HG02763 (cell line): Measurements from ENCODE around the gene PPP1R12C.

Experiments
- ATAC-seq: cut with Tn5 transposase; IDR thresholded peaks from one replicate; pipeline ENCODE4 v1.9.1; 2021; ENCODE audit warnings: mild to moderate bottlenecking, moderate library complexity; ENCODE audit not compliant: unreplicated experiment

PPP1R12C gene

DNA sequence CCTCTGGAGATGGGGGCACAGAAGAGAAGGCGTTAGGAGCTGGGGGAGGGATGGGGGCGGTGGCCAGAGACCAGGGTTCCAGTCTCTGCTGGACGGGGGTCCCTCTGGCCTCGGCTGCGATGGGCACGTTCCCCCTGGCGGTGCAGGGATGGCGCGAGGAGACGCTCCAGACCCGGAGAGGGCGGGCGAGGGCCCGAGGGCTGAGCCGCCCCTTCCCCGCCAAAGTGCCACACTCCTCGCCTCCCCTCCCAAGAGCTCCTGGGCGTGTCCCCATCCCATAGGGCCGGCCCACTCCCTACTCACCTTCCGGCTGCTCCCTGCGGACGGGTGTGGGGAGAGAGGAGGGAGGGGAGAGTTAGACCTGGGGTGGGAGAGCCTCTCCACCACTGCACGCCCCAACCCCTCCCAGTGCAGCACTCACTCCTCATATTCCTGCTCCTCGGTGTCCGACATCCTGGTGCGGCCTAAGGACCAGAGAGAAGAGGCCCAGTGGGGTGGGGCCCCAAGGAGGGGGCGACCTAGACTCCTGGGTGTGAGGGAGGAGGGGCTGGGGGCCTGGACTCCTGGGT, 29.4 kb upstream of the PPP1R12C start:
- ATAC-seq = no peak

DNA sequence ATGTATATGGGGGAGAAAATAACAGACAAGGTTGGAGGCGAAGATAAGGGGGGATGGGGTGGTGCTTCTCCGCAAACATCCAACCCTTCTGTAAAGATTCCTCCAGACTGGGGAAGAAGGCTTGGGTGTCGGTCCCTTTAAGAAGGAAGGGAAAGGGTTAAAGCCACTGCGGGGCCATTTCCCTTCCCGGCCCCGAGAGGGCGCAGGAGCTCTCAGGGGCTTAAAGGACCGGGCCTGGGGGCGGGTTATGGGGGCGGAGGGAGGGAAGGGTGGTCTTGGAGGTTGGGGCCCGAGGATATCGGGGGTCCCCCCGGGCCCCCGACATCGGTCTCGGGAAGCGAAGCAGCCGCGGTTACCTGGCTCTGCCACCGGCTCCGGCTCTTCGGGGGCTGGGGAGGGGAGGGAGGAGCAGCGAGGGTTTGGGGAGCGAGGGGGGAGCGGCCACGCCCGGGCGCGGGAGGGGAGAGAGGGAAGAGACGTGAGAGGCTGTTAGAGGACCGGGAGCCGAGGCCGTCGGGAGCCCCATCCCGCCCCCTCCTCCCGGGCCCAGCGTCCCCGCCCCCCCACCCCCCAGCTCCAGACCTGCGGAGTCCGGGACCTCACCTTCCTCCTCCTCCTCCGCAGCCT, 28.8 kb upstream of the PPP1R12C start:
- no peak for ATAC-seq

DNA sequence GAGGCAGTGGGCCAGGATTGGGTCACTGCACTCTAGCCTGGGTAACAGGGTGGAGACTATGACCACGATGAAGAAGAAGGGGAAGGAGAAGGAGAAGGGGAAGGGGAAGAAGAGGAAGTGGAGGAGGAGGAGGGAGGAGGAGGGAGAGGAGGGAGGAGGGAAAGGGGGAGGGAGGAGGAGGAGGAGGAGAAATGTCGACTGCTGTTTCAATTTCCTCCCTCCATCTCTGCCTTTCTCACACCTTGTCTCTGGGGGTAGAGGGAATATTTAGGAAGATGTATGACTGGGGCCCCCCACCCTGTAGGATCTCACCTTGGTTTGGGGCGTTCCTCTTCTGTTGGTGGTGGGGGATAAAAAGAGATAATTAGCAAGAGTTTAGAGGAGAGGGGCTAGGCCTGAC, 27.8 kb upstream of the PPP1R12C start:
- no peak for ATAC-seq

DNA sequence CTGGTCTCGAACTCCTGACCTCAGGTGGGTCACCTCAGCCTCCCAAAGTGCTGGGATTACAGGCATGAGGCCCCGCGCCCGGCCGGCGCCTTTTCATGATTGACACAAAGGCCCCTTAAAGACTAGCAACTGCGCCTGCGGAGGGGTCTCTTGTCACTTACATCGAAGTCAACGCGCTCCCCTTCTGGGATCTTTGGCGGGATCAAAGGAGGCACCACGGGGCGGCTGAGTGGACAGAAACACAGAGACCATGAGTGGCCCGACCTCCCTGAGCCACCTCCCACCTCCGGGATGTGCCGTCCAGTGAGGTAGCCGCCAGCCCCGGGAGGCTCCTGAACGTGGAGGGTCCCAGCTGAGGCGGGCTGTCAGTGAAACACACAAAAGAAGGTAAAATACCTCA, 24.3 kb upstream of the PPP1R12C start:
- ATAC-seq = no peak

DNA sequence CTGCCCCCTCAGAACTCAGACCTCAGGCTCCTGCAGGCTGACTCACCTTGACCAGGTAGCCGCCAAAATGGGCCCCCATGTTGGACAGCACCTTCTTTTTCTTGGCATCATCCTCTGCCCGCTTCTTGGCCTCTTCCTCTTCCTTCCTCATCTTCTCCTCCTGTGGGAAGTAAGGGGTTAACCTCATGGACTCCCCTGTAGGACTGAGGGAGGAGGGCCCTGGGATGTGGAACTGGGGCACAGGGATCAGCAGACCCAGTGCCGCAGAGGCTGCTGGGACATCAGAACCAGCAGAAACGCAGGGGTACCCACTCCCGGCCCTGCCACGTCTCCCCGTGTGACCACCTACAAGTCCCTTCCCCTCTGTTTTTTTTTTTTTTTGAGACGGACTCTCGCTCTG, 20.5 kb upstream of the PPP1R12C start:
- ATAC-seq = no peak

DNA sequence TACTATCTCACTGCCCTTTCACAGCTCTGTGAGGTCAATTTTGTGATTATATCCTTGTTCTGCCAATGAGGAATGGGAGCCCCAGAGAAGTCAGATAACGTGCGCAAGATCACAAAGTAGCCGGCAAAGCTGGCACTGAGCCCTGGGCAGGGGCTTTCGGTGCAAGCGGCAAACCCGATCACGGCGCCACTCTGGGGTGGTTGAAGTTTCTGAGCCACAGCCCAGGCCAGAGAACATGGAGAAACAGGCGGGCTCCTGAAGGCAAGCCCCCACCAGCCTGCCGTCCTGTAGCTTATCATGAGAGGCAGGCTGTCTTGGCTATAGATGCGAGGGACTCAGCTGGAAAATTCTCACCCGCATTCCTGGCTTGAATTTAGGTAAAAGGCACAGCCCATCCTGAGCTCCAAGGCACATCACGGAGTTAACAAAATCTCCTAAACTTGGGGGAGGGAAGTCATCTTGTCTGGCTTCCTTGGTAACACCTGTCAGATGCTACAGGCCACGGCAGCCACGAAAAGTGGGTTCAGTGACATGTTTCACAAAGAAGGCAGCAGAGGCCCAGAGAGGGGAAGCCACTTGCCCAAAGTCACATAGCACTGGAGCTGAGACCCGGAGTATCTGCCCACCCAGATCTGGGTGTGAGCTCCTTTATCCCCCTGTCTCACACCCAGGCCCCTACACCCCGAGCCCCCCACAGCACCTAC, 19.1 kb upstream of the PPP1R12C start:
- ATAC-seq = no peak

DNA sequence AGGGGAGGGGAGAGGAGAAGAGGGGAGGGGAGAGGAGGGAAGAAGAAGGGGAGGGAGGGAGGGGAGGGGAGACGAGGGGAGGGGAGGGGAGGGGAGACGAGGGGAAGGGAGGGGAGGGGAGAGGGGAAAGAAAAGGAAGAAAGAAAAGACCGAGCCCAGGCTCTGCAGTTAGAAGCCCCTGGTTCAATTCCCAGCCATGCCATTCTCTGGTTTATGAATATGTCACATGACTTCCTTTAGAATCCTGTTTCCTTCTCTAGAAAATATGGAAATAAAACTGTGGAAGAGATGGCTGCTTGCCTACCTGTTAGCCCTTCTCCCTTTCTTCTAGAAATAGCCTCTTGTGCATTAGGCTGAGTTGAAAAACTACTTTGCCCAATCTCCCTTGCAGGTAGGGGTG, 17.3 kb upstream of the PPP1R12C start:
- no peak for ATAC-seq

DNA sequence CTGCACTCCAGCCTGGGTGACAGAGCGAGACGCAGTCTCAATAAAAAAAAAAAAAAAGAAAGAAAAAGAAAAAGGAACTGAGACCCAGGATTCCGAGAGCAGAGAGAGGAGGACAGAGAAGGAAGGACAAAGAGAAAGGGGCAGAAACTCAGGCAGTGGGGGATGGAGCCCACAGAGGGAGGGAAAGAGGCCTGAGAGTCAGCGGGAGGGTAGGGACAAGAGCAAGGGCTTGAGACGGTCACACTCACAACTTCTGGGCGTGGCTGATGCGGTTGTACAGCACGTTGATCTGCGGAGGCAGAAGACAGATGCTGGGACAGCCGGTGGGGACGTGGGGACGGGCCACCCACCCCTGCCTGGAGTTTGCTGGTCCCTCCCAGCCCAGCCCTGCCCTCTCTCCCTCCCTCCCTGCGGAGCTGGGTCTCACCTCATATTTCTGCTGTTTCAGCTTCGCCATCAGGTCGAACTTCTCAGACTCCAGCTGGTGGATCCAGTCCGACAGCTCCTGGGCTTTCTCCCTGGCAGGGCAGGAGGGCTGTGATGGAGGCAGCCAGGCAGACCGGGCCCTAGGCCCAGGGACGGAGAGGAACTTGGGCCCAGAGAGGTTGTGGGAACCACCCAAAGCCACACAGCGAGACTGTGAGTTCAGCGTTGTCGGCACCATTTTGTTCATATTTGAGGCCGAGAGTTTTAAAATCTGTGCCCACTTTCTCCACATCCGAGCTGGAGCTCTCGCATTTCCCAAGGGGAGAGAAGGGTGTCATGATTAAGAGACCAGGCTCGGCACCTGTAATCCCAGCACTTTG, 16.4 kb upstream of the PPP1R12C start:
- no peak for ATAC-seq

DNA sequence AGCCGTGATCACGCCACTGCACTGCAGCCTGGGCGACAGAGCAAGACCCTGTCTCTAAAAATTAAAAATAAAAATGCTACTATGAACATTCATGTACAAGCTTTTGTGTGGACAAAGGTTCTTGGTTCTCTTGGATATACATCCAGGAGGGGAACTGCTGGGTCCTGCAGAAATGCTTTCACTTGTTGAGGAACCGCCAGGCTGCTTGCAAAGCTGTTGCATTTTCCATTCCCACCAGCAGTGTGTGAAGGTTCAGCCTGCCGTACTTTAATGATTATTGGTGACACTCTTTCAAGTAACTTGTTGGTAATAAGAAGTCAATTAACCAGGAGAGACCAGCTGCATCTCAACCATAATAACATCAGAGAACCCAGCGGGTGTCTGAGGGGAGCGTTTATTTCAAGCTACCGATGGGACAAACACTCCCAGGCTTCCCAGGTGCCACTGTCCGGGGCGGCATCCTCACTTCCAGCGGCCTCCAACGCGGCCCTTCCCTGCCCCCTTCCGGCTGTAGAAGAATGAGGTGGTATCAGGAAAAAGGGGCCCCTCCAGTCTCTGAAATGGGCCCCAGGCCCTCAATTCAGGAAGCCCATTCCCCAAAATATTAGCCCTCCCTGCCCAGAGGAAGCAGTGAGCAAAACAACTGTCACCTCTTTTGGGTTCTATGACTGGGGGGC, 15.2 kb upstream of the PPP1R12C start:
- ATAC-seq = no peak

DNA sequence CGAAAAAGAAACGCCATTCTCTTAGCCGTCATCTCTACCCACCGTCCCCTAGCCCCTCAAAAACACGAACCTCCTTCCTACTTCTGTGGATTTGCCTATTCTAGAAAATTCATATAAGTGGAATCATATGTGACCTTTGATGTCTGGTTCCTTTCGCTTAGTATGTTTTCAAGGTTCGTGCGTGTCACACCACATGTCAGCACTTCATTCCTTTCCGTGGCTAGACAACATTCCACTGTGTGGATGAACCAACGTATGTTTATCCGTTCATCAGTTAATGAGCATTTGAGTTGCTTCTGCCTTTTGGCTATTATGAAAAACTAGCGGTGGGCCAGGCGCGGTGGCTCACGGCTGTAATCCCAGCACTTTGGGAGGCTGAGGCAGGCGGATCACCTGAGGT, 14.0 kb upstream of the PPP1R12C start:
- ATAC-seq = no peak

DNA sequence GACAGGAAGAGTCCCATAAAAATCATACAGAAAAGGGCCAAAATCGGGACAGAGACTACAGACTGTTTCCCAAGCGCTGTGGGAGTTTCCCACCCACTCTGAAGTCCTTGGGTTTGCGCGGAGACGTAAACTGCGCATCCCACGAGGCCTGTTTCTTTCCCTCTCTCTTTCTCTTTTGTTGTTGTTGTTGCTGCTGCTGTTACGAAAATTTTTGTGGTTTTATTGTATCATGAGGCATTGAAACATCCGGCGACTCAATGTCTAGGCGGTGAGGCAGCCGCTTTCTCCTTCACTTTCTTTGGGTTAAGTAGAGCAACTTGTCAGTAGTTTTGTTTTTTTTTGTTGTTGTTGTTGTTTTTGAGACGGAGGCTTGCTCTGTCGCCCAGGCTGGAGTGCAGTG, 1.6 kb upstream of the PPP1R12C start:
- ATAC-seq = no peak

DNA sequence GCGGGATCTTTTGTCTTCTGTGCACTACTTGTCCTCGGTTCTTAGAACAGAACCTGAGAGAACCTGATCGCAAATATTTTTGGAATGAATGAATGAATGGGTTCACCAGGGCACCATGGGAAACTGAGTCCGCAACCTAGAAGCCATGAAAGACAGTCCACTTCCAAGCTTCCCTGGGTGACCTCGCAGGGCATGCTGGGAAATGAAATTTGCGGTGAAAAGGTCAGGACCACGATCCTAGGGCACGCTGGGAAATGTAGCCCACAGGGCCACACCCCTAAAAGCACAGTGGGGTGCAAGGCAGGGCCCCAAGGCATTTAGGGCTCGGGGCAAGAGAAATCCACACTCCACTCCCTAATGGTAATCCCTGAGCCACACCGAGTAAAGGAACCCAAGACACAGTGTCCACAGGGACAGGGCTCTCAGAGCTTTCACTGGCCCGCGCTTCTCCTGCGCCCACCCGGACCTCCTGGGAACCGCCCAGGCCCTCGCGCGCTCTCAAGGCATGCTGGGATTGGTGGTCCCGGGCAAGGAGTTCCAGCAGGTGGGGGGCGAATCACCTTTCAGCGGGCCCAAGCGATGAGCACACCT, 1.1 kb upstream of the PPP1R12C start:
- ATAC-seq = no peak

DNA sequence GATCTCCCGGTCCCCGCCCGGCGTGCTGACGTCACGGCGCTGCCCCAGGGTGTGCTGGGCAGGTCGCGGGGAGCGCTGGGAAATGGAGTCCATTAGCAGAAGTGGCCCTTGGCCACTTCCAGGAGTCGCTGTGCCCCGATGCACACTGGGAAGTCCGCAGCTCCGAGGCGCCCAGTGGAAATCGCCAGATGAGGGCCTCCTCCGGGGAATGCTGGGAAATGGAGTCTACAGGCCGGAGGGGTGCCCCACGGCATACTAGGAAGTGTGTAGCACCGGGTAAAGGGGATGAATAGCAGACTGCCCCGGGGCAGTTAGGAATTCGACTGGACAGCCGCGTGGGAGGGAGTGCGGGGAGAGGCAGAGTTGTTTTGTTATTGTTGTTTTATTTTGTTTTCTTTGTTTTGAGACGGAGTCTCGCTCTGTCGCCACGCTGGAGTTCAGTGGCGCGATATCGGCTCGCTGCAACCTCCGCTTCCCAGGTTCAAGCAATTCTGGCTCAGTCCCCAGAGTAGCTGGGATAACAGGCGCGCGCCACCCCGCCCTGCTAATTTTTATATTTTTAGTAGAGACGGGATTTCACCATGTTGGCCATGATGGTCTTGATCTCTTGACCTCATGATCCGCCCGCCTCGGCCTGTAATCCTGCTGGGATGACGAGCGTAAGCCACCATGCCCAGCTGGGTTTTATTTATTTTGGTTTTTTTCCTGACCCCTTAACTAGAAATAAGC, 390 bp upstream of the PPP1R12C start:
- peak; percentile 88 for ATAC-seq

DNA sequence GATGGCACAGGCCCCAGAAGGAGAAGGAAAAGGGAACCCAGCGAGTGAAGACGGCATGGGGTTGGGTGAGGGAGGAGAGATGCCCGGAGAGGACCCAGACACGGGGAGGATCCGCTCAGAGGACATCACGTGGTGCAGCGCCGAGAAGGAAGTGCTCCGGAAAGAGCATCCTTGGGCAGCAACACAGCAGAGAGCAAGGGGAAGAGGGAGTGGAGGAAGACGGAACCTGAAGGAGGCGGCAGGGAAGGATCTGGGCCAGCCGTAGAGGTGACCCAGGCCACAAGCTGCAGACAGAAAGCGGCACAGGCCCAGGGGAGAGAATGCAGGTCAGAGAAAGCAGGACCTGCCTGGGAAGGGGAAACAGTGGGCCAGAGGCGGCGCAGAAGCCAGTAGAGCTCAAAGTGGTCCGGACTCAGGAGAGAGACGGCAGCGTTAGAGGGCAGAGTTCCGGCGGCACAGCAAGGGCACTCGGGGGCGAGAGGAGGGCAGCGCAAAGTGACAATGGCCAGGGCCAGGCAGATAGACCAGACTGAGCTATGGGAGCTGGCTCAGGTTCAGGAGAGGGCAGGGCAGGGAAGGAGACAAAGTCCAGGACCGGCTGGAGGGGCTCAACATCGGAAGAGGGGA, 1.1 kb downstream of the PPP1R12C start:
- no peak for ATAC-seq

DNA sequence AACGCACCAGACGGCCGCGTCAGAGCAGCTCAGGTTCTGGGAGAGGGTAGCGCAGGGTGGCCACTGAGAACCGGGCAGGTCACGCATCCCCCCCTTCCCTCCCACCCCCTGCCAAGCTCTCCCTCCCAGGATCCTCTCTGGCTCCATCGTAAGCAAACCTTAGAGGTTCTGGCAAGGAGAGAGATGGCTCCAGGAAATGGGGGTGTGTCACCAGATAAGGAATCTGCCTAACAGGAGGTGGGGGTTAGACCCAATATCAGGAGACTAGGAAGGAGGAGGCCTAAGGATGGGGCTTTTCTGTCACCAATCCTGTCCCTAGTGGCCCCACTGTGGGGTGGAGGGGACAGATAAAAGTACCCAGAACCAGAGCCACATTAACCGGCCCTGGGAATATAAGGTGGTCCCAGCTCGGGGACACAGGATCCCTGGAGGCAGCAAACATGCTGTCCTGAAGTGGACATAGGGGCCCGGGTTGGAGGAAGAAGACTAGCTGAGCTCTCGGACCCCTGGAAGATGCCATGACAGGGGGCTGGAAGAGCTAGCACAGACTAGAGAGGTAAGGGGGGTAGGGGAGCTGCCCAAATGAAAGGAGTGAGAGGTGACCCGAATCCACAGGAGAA, 1.9 kb downstream of the PPP1R12C start:
- no peak for ATAC-seq

DNA sequence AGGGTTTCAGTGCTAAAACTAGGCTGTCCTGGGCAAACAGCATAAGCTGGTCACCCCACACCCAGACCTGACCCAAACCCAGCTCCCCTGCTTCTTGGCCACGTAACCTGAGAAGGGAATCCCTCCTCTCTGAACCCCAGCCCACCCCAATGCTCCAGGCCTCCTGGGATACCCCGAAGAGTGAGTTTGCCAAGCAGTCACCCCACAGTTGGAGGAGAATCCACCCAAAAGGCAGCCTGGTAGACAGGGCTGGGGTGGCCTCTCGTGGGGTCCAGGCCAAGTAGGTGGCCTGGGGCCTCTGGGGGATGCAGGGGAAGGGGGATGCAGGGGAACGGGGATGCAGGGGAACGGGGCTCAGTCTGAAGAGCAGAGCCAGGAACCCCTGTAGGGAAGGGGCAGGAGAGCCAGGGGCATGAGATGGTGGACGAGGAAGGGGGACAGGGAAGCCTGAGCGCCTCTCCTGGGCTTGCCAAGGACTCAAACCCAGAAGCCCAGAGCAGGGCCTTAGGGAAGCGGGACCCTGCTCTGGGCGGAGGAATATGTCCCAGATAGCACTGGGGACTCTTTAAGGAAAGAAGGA, 2.8 kb downstream of the PPP1R12C start:
- ATAC-seq = no peak

DNA sequence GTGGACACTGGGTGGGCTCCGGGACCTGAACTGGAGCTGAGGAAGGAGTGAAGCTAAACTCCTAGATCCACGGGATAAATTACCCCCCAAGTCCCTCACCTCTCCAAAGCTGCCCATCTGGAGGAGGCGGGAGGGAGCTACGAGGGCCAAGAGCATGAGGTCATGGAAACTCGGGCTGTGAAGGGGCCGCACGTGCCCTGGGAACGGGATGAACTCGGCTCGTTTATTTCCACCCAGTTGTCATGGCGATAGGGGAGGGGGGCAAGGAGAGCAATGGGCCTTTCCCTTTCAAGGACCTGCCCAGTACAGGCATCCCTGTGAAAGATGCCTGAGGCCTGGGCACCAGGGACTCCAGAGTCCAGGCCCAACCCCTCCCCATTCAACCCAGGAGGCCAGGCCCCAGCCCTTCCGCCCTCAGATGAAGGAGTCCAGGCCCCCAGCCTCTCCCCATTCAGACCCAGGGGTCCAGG, 3.8 kb downstream of the PPP1R12C start:
- ATAC-seq = no peak

DNA sequence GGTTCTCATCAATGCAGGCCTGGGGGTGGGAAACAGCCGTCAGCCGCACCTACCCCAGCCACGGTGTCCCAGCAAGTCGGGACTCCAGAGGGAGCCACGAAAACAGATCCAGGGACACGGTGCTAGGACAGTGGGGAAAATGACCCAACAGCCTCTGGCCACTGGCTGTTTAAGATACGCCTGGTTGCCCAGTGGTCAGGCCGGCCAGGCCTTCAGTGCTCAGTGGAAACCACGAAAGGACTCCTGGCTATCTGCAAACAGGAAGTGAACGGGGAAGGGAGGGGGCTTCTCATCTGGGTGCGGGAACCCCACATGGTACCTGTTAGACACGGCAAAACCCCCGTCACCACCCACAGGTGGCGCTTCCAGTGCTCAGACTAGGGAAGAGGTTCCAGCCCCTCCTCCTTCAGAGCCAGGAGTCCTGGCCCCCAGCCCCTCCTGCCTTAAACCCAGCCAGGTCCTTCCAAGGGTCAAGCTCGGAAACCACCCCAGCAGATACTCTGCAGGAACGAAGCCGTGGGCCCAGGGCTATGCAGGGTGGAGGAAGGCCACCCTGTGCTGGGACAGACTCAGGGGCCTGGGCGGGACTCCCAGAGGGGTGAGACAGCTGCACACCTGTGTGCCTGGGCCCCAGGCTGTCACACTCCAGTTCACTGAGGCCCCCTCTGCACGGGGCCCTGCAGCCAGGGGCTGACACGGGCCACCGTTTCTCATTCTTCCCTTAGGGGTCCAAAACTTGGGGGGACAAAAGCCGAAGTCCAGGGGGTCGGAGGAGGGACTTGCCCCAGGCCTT, 4.5 kb downstream of the PPP1R12C start:
- ATAC-seq = no peak
